ENCODE measurements around the gene RC3H2. TPM values are rescaled to one million over a fixed set of nuclear protein-coding genes. Genes with fewer than 3 reads are reported as not detected.
"Not testable (repeated sequence)": the region's sequence is repeated elsewhere in the genome, so short reads cannot be mapped to it uniquely, and the experiment has no call there.

RC3H2 gene
- total RNA-seq, 4 donors from 2014 or later: 42.5 to 163 (median 54.7) TPM

DNA sequence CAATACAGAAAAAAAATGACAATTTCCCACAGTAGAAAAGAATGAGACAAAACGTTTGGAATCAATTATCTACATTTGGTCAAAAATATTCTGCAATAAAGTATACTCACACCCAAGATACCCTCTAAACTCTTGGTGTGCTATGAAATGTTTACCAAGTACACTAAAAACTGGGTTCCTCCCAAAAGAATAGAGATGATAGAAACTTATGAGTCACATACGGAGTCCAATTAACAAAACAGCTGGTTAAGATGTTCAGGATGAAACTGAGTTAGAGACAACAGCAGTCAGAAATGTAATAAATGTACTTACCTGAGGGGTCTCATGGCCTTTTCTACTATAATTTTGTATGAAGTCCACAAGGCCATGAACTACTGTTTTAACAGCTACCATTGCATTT is 25.7 kb downstream of the RC3H2 start:
- Histone ChIP-seq H3K4me3 (no peak overlapping the region), H3K9me3 (no peaks in the 10 kb centered on the region), H3K36me3 (peaks cover 0 to 89% (median 45%) of the 10 kb centered on the region in 4 donors), H3K4me1 (no peaks in the 10 kb centered on the region), H3K27ac (no peak overlapping the region), H3K27me3 (no peaks in the 10 kb centered on the region)
- DNase-seq: no peak
- TF ChIP-seq, protein P1, sequence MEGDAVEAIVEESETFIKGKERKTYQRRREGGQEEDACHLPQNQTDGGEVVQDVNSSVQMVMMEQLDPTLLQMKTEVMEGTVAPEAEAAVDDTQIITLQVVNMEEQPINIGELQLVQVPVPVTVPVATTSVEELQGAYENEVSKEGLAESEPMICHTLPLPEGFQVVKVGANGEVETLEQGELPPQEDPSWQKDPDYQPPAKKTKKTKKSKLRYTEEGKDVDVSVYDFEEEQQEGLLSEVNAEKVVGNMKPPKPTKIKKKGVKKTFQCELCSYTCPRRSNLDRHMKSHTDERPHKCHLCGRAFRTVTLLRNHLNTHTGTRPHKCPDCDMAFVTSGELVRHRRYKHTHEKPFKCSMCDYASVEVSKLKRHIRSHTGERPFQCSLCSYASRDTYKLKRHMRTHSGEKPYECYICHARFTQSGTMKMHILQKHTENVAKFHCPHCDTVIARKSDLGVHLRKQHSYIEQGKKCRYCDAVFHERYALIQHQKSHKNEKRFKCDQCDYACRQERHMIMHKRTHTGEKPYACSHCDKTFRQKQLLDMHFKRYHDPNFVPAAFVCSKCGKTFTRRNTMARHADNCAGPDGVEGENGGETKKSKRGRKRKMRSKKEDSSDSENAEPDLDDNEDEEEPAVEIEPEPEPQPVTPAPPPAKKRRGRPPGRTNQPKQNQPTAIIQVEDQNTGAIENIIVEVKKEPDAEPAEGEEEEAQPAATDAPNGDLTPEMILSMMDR (IDR thresholded peaks at IDR 0.05): no peak
- TF ChIP-seq POLR2A (IDR thresholded peaks at IDR 0.05): no peak
- no peak for TF ChIP-seq POLR2AphosphoS5 (IDR thresholded peaks at IDR 0.05)
- TF ChIP-seq EP300 (IDR thresholded peaks at IDR 0.05; ENCODE audit: low read depth): no peak
- WGBS, 2 donors (ENCODE audit: low coverage in 1 of 2): 57 to 82% methylated on average over 2 of the region's 2 CpGs
- intact Hi-C loops (cut with DNase I; ENCODE audit: low total_unique reads): no loop called here
- in situ Hi-C loops (cut with MboI; ENCODE audit: low pct_ligation_motif_present in 1 of 4, low pct_unique_long_range_greater_than_20kb in 1 of 4, low sequenced_read_pairs in 3 of 4): no loop called here

DNA sequence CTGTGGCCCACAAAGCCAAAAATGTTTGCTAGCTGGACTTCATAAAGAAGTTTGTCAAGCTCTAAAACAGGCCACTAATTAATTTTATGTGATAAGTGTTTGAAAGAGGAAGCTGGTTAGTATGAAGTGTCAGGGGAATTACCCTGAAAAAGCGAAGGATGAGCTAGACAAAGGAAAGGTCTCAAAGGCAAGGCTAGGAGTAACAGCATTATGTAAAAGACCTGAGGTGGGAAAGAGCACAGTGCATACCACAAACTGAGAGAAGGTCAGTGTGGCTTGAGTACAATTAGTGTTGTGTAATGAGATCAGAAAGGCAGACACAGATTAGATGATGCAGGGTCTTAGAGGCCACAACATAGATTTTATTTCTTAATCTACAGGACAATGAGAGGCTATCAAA is 29.6 kb downstream of the RC3H2 start:
- H3K9me3 ChIP-seq: no peaks in the 10 kb centered on the region
- peaks cover 0 to 79% (median 39%) of the 10 kb centered on the region in 4 donors for H3K36me3 ChIP-seq
- in situ Hi-C loops (cut with MboI; ENCODE audit: low pct_ligation_motif_present in 1 of 4, low pct_unique_long_range_greater_than_20kb in 1 of 4, low sequenced_read_pairs in 3 of 4): no loop called here
- intact Hi-C loops (cut with DNase I; ENCODE audit: low total_unique reads): no loop called here
- no peaks in the 10 kb centered on the region for H3K4me1 ChIP-seq
- H3K27ac ChIP-seq: no peak overlapping the region
- TF ChIP-seq POLR2AphosphoS5 (IDR thresholded peaks at IDR 0.05) (no peak), EP300 (IDR thresholded peaks at IDR 0.05; ENCODE audit: low read depth) (no peak), POLR2A (IDR thresholded peaks at IDR 0.05) (no peak)
- TF ChIP-seq, protein P1 (IDR thresholded peaks at IDR 0.05): no peak
- H3K27me3 ChIP-seq: no peaks in the 10 kb centered on the region
- no peak overlapping the region for H3K4me3 ChIP-seq
- no peak for DNase-seq
- 63 to 66% methylated on average over 1 of the region's 1 CpG for WGBS, 2 donors (ENCODE audit: low coverage in 1 of 2)

DNA sequence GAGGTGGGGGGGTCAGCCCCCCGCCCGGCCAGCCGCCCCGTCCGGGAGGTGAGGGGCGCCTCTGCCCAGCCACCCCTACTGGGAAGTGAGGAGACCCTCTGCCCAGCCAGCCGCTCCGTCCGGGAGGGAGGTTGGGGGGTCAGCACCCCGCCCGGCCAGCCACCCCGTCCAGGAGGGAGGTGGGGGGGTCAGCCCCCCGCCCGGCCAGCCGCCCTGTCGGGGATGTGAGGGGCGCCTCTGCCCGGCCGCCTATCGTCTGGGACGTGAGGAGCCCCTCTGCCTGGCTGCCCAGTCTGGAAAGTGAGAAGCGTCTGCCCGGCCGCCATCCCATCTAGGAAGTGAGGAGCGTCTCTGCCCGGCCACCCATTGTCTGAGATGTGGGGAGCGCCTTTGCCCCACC is 37.9 kb downstream of the RC3H2 start:
- H3K27ac ChIP-seq; in situ Hi-C loops (cut with MboI; ENCODE audit: low pct_ligation_motif_present in 1 of 4, low pct_unique_long_range_greater_than_20kb in 1 of 4, low sequenced_read_pairs in 3 of 4); H3K4me3 ChIP-seq; H3K9me3 ChIP-seq; DNase-seq; intact Hi-C loops (cut with DNase I; ENCODE audit: low total_unique reads); H3K4me1 ChIP-seq; H3K27me3 ChIP-seq: not testable (repeated sequence)
- WGBS, 2 donors (ENCODE audit: low coverage in 1 of 2): no CpG with 5 or more reads among the region's 27 CpGs
- peaks cover 0 to 14% (median 5%) of the 10 kb centered on the region in 4 donors for H3K36me3 ChIP-seq

DNA sequence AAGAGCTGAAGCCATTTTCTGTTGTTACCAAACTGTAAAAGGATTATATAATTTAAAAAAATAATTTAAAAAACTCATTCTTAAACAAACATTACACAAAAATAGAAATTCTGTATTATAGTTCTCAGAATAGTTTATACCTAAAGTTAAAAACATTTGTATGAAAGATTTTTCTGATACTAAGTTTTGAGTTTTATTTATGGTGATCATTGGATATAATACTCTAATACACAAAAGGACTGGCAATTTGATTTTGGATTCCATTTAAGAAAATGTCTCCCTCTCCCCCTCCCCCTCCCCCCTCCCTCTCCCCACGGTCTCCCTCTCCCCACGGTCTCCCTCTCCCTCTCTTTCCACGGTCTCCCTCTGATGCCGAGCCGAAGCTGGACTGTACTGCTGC is 39.1 kb downstream of the RC3H2 start:
- DNase-seq: no peak
- Histone ChIP-seq H3K36me3 (peaks cover 0 to 19% (median 5%) of the 10 kb centered on the region in 4 donors), H3K4me1 (no peaks in the 10 kb centered on the region), H3K4me3 (no peak overlapping the region), H3K9me3 (no peaks in the 10 kb centered on the region), H3K27ac (no peak overlapping the region), H3K27me3 (no peaks in the 10 kb centered on the region)
- TF ChIP-seq POLR2A (IDR thresholded peaks at IDR 0.05) (no peak), POLR2AphosphoS5 (IDR thresholded peaks at IDR 0.05) (no peak)
- intact Hi-C loops (cut with DNase I; ENCODE audit: low total_unique reads) (no loop called here), in situ Hi-C loops (cut with MboI; ENCODE audit: low pct_ligation_motif_present in 1 of 4, low pct_unique_long_range_greater_than_20kb in 1 of 4, low sequenced_read_pairs in 3 of 4) (no loop called here)
- WGBS, 2 donors (ENCODE audit: low coverage in 1 of 2): 75% methylated on average over 3 of the region's 5 CpGs; no CpG with 5 or more reads in 1 of the 2 donors

DNA sequence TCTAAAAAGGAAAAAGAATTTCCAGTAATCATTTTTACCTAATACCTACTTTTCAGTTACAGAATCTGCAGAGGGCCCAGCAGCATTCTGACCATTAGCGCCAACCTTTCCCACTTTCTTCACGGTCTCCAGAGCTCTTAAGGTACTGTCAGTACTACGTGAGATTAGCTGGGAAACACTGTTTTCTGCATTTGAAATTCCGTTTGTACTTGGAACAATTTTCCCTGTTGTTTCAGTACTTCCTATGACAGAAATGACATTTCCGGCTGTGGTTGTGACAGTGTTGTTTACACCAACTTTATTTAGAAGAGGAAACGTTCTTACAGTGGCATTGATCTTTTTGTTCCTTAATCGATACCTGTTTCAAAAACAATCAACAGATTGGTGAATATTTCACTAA is 39.9 kb downstream of the RC3H2 start:
- TF ChIP-seq POLR2AphosphoS5 (IDR thresholded peaks at IDR 0.05) (no peak), EP300 (IDR thresholded peaks at IDR 0.05; ENCODE audit: low read depth) (no peak), POLR2A (IDR thresholded peaks at IDR 0.05) (no peak)
- TF ChIP-seq, protein P1 (IDR thresholded peaks at IDR 0.05): no peak
- Histone ChIP-seq H3K27ac (no peak overlapping the region), H3K9me3 (no peaks in the 10 kb centered on the region), H3K36me3 (peaks cover 0 to 19% (median 5%) of the 10 kb centered on the region in 4 donors), H3K4me1 (no peaks in the 10 kb centered on the region), H3K4me3 (no peak overlapping the region), H3K27me3 (no peaks in the 10 kb centered on the region)
- 84 to 94% methylated on average over 7 of the region's 7 CpGs for WGBS, 2 donors (ENCODE audit: low coverage in 1 of 2)
- in situ Hi-C loops (cut with MboI; ENCODE audit: low pct_ligation_motif_present in 1 of 4, low pct_unique_long_range_greater_than_20kb in 1 of 4, low sequenced_read_pairs in 3 of 4) (no loop called here), intact Hi-C loops (cut with DNase I; ENCODE audit: low total_unique reads) (no loop called here)
- DNase-seq: no peak

Data from transverse colon (tissue), 4 donors.